SKM-1 treated with dmso at 0.1 percent for 144 hours (cell line): ENCODE data around the gene SLC35F6.

Experiments used
- DNase-seq: peaks from one replicate; lab custom pipeline; 2025; ENCODE audit not compliant: unreplicated experiment; lab: John Stamatoyannopoulos, UW

Gene SLC35F6

DNA sequence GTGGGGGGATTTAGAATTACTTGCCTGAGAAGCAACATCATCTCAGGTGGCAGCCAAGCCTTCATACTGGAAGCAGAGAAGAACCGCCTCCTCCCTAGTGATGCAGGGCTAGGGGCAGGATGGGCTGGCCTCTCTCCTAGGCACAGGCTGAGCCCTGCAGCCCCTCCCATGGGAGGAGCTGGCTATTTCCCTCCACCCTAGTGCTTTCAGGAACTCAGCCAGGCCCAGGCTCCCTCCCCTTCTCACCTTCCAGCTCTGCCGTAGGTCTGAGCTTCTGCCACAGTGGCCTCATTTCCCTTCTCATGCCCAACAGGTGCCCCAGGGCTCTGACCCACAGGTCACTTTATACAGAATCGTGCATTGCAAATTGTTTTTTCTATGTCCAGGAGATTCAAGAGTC lies 52.8 kb downstream of the SLC35F6 start:
- peak; percentile 35 for DNase-seq

- DNase-seq: no peak
These were observed 54.2 kb downstream of the SLC35F6 start for GRCh38 chr2:26818255-26818654.

DNA sequence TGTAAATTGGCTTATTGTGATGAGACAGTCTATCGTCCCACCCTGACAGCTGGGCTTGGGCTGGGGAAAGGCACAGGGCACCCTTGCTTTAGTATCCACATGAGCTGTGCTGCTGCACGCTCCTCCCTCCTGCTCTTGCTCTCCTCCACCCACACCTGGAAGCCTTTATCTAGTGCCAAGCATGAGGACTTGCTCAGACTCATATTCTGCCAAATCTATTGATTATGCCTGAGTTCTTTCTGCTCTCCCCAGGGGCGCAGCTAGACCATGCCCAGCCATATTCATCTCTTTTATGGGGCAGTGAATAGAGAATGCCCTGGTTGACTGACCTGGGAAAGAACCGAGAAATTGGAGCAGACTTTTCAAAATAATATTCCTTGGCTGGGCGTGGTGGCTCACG lies 54.9 kb downstream of the SLC35F6 start:
- DNase-seq: no peak

DNA sequence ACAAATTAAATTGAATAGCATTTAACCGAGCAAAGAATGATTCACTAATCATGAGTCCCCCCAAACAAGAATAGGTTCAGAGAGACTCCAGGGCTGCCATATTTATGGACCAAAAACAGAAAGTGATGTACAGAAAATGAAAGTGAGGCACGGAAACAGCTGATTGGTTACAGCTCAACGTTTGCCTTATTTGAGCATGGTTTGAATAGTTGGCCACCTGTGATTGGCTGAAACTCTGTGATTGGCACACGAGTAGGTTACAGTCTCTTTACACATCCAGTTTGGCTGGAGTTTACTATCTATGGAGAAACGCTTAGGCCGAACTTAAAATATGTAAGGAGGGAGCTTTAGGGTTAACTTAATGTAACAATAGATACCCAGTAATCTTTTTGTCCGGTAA lies 56.8 kb downstream of the SLC35F6 start:
- DNase-seq: no peak

DNA sequence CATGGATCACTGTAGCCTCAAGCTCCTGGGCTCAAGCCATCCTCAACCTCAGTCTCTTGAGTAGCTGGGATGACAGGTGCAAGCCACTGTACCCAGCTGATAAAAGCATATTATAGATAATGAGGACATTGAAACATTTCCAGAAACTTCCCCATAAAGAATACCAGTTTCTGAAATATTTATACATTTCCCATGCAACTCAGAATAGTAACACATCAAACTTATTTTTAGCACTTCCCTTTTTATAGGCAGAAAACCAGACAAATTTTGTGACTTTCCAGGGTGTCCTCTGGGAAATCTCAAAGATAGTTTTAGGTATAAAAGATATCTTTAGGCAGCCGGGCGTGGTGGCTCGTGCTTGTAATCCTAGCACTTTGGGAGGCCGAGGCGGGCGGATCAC lies 58.8 kb downstream of the SLC35F6 start:
- no peak for DNase-seq
